SK-N-SH treated with all-trans-retinoic acid at 6 μM for 48 hours (cell line): ENCODE results near the gene UHRF1.
A peak's percentile ranks its signal among the peaks of the same experiment; 100 is the strongest.

Source experiments
- ATAC-seq: fragments of 200-7000 bp; cut with Tn5 transposase; 3 replicates; pipeline ENCODE4 v1.9.1; 2020; ENCODE audit warnings: mild to moderate bottlenecking, moderate library complexity
- ARNTL ChIP-seq: fragments of 450-650 bp; formaldehyde crosslinking; IDR thresholded peaks from 2 replicates; pipeline ENCODE4 v1.5.0; 2020; ENCODE audit warnings: low read depth, mild to moderate bottlenecking, moderate library complexity, borderline replicate concordance
- BACH2 ChIP-seq: fragments of 250-450 bp; sonication (Bioruptor Pico); IDR thresholded peaks from 2 replicates; pipeline ENCODE4 v1.9.0; 2021; ENCODE audit warnings: mild to moderate bottlenecking, borderline replicate concordance
- CSDC2 ChIP-seq: fragments of 250-450 bp; sonication (Bioruptor Pico); IDR thresholded peaks from 2 replicates; pipeline ENCODE4 v1.5.0; 2020; ENCODE audit warnings: mild to moderate bottlenecking, moderate library complexity
- ESRRG ChIP-seq: fragments of 250-450 bp; sonication (Bioruptor Pico); IDR thresholded peaks from 2 replicates; pipeline ENCODE4 v1.6.1; 2021; ENCODE audit warnings: mild to moderate bottlenecking
- GLIS3 ChIP-seq: fragments of 250-450 bp; sonication (Bioruptor Pico); IDR thresholded peaks from 2 replicates; pipeline ENCODE4 v1.5.0; 2020; ENCODE audit warnings: mild to moderate bottlenecking, moderate library complexity
- OSR1 ChIP-seq: fragments of 250-450 bp; sonication (Bioruptor Pico); IDR thresholded peaks from 2 replicates; pipeline ENCODE4 v1.8.0; 2022; ENCODE audit warnings: moderate library complexity, mild to moderate bottlenecking, inconsistent platforms
- PPARA ChIP-seq: fragments of 250-450 bp; sonication (Bioruptor Pico); IDR thresholded peaks from 2 replicates; pipeline ENCODE4 v1.5.0; 2020; ENCODE audit warnings: mild to moderate bottlenecking, borderline replicate concordance
- RARB ChIP-seq: fragments of 250-450 bp; sonication (Bioruptor Pico); IDR thresholded peaks from 2 replicates; pipeline ENCODE4 v1.8.0; 2021; ENCODE audit warnings: mild to moderate bottlenecking, moderate library complexity
- SNAI2 ChIP-seq: fragments of 250-450 bp; sonication (Bioruptor Pico); IDR thresholded peaks from 2 replicates; pipeline ENCODE4 v1.5.0; 2020; ENCODE audit warnings: mild to moderate bottlenecking, moderate library complexity
- TCF4 ChIP-seq: fragments of 250-450 bp; sonication (Bioruptor Pico); IDR thresholded peaks from 2 replicates; pipeline ENCODE4 v1.8.0; 2021; ENCODE audit warnings: mild to moderate bottlenecking, moderate library complexity, borderline replicate concordance
- TOX ChIP-seq: fragments of 250-450 bp; sonication (Bioruptor Pico); IDR thresholded peaks from 2 replicates; pipeline ENCODE4 v1.8.0; 2021; ENCODE audit warnings: mild to moderate bottlenecking, moderate library complexity, borderline replicate concordance
- ZC3H10 ChIP-seq: fragments of 250-450 bp; sonication (Bioruptor Pico); IDR thresholded peaks from 2 replicates; pipeline ENCODE4 v1.5.1; 2021; ENCODE audit warnings: mild to moderate bottlenecking, moderate library complexity
- ZFP3 ChIP-seq: fragments of 250-450 bp; sonication (Bioruptor Pico); IDR thresholded peaks from 2 replicates; pipeline ENCODE4 v1.5.0; 2020; ENCODE audit warnings: mild to moderate bottlenecking, moderate library complexity
- ZFP30 ChIP-seq: fragments of 450-650 bp; formaldehyde crosslinking; IDR thresholded peaks from 2 replicates; pipeline ENCODE4 v1.5.0; 2022; ENCODE audit warnings: mild to moderate bottlenecking, moderate library complexity
- ZNF565 ChIP-seq: fragments of 450-650 bp; formaldehyde crosslinking; conservative IDR thresholded peaks from 2 replicates; pipeline ENCODE4 v1.5.0; 2020; ENCODE audit warnings: low read depth, mild to moderate bottlenecking, moderate library complexity
- ZNF70 ChIP-seq: fragments of 450-650 bp; formaldehyde crosslinking; IDR thresholded peaks from 2 replicates; pipeline ENCODE4 v1.5.0; 2020; ENCODE audit warnings: mild to moderate bottlenecking, moderate library complexity
- ZNF8 ChIP-seq: fragments of 450-650 bp; formaldehyde crosslinking; IDR thresholded peaks from 2 replicates; pipeline ENCODE4 v1.5.0; 2020; ENCODE audit warnings: mild to moderate bottlenecking, moderate library complexity
- TF ChIP-seq, protein P1 (sequence below): fragments of 250-450 bp; sonication (Bioruptor Pico); IDR thresholded peaks from 2 replicates; pipeline ENCODE4 v1.5.0; 2020; ENCODE audit warnings: mild to moderate bottlenecking, moderate library complexity
- TF ChIP-seq, protein P2 (sequence below): fragments of 250-450 bp; sonication (Bioruptor Pico); IDR thresholded peaks from 2 replicates; pipeline ENCODE4 v1.5.1; 2021; ENCODE audit warnings: mild to moderate bottlenecking, moderate library complexity
- TF ChIP-seq, protein P3 (sequence below): fragments of 250-450 bp; sonication (Bioruptor Pico); IDR thresholded peaks from 2 replicates; pipeline ENCODE4 v1.8.0; 2021; ENCODE audit warnings: low read depth, mild to moderate bottlenecking, moderate library complexity, borderline replicate concordance
- TF ChIP-seq, protein P4 (sequence below): fragments of 250-450 bp; sonication (Bioruptor Pico); IDR thresholded peaks from 2 replicates; pipeline ENCODE4 v1.5.1; 2020; ENCODE audit warnings: low read depth, mild to moderate bottlenecking, moderate library complexity

UHRF1 gene

DNA sequence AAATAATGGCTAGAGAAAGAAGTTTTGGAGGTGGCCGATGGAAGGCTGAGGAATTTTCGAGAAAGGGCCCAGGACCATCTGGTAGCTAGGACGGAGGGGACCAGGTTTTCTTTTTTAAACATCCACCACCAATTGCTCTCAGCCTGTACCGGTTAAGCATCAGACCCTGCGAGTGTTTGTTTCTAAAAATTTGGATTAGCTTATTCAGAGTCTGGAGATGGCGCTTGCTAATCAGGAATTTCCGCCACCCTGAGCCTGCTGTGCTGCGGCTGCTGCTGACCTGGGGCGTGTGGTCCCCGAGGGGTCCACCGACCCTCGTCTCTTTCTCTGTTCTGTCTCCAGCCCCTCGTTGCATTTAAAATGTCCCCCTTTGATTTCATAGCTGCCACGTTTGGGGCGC, 2.0 kb downstream of the UHRF1 start:
- ATAC-seq = no peak
- TF ChIP-seq, protein P1, sequence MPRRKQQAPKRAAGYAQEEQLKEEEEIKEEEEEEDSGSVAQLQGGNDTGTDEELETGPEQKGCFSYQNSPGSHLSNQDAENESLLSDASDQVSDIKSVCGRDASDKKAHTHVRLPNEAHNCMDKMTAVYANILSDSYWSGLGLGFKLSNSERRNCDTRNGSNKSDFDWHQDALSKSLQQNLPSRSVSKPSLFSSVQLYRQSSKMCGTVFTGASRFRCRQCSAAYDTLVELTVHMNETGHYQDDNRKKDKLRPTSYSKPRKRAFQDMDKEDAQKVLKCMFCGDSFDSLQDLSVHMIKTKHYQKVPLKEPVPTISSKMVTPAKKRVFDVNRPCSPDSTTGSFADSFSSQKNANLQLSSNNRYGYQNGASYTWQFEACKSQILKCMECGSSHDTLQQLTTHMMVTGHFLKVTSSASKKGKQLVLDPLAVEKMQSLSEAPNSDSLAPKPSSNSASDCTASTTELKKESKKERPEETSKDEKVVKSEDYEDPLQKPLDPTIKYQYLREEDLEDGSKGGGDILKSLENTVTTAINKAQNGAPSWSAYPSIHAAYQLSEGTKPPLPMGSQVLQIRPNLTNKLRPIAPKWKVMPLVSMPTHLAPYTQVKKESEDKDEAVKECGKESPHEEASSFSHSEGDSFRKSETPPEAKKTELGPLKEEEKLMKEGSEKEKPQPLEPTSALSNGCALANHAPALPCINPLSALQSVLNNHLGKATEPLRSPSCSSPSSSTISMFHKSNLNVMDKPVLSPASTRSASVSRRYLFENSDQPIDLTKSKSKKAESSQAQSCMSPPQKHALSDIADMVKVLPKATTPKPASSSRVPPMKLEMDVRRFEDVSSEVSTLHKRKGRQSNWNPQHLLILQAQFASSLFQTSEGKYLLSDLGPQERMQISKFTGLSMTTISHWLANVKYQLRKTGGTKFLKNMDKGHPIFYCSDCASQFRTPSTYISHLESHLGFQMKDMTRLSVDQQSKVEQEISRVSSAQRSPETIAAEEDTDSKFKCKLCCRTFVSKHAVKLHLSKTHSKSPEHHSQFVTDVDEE (CRISPR knock-in tag) = no peak
- TF ChIP-seq ZFP3 = no peak
- no peak for TF ChIP-seq SNAI2 (CRISPR knock-in tag)
- TF ChIP-seq ZNF70 (CRISPR knock-in tag) = no peak
- TF ChIP-seq, protein P2, sequence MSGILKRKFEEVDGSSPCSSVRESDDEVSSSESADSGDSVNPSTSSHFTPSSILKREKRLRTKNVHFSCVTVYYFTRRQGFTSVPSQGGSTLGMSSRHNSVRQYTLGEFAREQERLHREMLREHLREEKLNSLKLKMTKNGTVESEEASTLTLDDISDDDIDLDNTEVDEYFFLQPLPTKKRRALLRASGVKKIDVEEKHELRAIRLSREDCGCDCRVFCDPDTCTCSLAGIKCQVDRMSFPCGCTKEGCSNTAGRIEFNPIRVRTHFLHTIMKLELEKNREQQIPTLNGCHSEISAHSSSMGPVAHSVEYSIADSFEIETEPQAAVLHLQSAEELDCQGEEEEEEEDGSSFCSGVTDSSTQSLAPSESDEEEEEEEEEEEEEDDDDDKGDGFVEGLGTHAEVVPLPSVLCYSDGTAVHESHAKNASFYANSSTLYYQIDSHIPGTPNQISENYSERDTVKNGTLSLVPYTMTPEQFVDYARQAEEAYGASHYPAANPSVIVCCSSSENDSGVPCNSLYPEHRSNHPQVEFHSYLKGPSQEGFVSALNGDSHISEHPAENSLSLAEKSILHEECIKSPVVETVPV (CRISPR knock-in tag) = no peak
- no peak for TF ChIP-seq ARNTL (CRISPR knock-in tag)
- TF ChIP-seq ZNF8 (CRISPR knock-in tag) = no peak
- no peak for TF ChIP-seq ZFP30 (CRISPR knock-in tag)
- TF ChIP-seq ZC3H10 = no peak
- TF ChIP-seq PPARA = no peak
- TF ChIP-seq TCF4 (CRISPR knock-in tag) = no peak

DNA sequence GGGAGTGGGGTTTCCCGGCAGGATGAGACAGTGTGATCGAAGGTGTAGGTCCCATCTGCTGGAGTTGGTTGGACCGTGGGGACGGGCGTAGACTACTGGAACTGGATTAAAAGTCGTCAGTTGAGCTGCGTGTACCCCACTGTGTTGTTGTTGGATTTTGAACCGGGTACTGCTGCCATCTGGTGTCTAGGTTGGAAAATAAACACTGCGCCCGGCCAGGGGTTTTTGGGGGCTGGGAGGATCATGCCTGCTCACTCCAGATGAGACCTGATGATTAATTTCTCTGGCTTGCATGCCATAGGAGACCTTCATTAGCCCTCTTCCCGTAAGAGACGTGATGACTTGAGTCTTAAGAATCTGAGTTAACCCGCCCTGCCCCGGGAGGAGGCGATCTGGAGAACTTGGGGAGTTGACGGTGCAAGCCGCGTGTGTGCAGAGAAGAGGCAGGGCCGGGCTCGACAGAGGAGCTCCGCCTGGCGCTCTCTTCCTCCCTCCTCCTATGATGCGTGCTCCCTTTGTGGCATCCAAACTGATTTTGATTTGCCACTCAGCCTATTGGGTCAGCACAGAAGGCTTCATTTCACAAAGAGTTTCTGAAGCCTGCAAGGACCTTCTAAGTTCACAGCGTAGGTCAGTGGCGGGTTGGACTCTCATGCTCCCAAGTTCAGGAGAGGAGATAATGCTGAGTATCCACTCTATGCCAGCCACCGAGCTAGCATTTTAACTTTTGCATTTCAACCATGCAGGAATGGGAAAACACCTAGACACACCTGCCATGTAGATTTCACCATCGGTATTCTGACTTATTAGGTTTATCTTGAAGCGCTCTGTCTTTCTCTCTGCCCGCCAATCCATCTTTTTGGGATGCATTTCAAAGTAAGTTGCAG, 2.7 kb downstream of the UHRF1 start:
- peak; percentile 80 for ATAC-seq

DNA sequence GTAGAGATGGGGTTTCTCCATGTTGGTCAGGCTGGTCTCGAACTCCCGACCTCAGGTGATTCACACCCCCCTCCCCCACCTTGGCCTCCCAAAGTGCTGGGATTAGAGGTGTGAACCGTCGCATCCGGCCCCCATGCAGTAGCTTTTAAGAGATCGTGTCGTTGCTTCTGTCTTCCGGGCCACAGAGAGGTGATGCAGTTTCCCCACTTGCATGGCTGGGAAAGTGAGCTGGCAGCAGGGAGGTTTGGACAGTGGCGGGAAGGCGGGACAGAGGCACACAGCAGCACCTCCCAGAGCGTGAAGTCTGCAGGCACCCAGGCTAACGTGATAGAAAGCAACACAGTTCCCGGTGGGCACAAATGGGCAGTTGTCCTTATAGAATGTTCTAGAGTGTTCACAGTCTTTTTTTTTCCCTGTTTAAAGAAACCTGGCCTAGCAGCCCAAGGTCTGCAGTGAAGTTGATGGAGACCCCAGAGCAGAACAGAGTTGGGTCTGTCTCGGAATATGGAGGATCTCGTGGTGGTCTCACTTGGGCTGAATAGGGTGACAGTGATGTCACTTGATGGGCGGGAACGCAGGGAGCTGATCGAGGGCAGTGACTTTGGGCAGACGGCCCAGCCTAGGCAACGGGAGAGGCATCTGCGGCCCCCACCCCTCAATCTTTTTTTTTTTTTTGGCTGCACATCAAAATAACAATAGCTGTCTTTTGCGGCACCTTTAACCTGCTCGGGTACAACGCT, 4.9 kb downstream of the UHRF1 start:
- no peak for ATAC-seq
- no peak for TF ChIP-seq TCF4 (CRISPR knock-in tag)
- no peak for TF ChIP-seq CSDC2 (CRISPR knock-in tag)
- no peak for TF ChIP-seq RARB (CRISPR knock-in tag)
- no peak for TF ChIP-seq ARNTL (CRISPR knock-in tag)
- TF ChIP-seq, all 23 proteins: peak for 0

More for the DNA sequence above, 2.7 kb downstream of the UHRF1 start:
- TF ChIP-seq, protein P3, sequence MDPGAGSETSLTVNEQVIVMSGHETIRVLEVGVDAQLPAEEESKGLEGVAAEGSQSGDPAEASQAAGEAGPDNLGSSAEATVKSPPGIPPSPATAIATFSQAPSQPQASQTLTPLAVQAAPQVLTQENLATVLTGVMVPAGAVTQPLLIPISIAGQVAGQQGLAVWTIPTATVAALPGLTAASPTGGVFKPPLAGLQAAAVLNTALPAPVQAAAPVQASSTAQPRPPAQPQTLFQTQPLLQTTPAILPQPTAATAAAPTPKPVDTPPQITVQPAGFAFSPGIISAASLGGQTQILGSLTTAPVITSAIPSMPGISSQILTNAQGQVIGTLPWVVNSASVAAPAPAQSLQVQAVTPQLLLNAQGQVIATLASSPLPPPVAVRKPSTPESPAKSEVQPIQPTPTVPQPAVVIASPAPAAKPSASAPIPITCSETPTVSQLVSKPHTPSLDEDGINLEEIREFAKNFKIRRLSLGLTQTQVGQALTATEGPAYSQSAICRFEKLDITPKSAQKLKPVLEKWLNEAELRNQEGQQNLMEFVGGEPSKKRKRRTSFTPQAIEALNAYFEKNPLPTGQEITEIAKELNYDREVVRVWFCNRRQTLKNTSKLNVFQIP (CRISPR knock-in tag) = no peak
- no peak for TF ChIP-seq TOX

DNA sequence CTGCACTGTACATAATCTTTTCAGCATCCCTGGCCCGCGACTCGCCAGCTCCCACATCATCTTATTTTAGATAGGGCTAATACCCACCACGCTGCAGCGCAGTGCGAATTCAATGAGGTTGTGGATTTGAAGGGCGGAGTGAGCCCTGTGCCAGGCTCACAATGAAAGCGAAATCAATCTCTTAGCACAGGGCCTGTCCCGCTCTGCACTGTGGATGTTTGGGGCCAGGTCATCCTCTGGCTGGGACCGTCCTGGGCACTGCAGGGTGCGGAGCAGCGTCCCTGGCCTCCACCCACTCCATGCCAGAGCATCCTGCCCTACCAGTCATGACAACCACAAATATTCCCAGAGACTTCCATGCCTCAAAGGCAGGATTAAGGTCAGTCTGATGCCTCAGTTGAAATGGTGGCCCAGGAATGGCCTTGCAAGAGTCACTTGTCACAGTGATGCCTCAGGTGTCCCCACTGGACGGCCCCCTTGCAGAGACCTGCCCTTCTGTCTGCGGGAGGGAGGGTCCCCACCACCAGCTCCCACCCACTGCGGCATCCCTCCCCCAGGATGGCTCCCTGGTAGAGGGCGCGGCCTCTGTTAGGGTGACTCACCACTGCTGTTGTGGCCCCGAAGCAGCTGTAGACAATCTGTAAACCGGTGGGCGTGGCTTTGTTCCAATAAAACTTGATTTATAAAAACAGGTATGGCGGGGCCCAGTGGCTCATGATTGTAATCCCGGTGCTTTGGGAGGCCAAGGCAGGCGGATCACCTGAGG, 5.6 kb downstream of the UHRF1 start:
- peak; percentile 57 for ATAC-seq
- no peak for TF ChIP-seq BACH2 (CRISPR knock-in tag)
- no peak for TF ChIP-seq RARB (CRISPR knock-in tag)
- TF ChIP-seq ZFP30 (CRISPR knock-in tag) = no peak
- TF ChIP-seq TCF4 (CRISPR knock-in tag) = no peak
- no peak for TF ChIP-seq ZNF565
- TF ChIP-seq, protein P4, sequence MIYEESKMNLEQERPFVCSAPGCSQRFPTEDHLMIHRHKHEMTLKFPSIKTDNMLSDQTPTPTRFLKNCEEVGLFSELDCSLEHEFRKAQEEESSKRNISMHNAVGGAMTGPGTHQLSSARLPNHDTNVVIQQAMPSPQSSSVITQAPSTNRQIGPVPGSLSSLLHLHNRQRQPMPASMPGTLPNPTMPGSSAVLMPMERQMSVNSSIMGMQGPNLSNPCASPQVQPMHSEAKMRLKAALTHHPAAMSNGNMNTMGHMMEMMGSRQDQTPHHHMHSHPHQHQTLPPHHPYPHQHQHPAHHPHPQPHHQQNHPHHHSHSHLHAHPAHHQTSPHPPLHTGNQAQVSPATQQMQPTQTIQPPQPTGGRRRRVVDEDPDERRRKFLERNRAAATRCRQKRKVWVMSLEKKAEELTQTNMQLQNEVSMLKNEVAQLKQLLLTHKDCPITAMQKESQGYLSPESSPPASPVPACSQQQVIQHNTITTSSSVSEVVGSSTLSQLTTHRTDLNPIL (CRISPR knock-in tag) = no peak
- TF ChIP-seq PPARA = no peak
- TF ChIP-seq ZNF70 (CRISPR knock-in tag) = no peak
- TF ChIP-seq ZC3H10 = no peak
- no peak for TF ChIP-seq ESRRG (CRISPR knock-in tag)
- TF ChIP-seq ARNTL (CRISPR knock-in tag) = no peak
- TF ChIP-seq OSR1 = no peak
- TF ChIP-seq GLIS3 (CRISPR knock-in tag) = no peak
- TF ChIP-seq TOX = no peak
- TF ChIP-seq, protein P3 (CRISPR knock-in tag) = no peak
